HG02763 (cell line): Measurements from ENCODE around the gene SORCS2.

Experiments
- ATAC-seq: cut with Tn5 transposase; IDR thresholded peaks from one replicate; pipeline ENCODE4 v1.9.1; 2021; ENCODE audit warnings: mild to moderate bottlenecking, moderate library complexity; ENCODE audit not compliant: unreplicated experiment

Gene SORCS2

DNA sequence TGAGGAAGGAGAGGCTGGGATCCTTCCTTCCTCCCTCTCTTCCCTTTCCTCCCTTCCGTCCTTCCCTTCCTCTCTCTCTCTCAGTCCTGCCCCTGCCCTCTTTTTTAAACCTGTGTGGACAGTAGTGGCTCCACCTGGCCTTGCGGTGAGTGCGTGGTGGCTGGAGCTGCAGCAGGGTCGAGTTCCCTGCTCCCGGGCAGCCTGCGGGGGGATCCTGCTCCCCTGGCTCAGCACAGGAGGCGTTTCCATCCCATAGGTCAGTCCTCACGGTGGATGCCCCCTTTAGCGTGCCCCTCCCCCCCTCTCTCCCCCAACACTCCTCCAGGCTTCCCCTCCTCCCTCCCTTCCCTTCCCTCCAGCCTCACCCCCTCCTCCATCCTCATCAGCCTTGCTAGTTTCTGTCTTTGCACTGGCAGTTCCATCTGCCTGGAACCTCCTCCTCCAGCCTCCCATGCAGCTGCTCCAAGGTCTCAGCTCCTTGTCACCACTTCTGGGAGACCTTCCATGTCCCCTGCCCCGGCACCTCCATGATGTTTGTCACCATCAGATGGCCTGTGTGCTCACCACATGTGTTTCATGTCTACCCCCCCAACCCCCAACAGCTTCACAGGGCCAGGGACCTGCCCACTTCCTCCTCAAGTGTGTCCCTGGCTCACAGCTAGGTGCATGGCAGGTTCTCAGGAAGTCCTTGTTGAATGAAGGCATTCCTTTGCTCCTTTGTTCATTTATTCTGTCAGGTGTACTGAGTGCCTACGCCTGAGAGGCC lies 174.0 kb downstream of the SORCS2 start:
- no peak for ATAC-seq

DNA sequence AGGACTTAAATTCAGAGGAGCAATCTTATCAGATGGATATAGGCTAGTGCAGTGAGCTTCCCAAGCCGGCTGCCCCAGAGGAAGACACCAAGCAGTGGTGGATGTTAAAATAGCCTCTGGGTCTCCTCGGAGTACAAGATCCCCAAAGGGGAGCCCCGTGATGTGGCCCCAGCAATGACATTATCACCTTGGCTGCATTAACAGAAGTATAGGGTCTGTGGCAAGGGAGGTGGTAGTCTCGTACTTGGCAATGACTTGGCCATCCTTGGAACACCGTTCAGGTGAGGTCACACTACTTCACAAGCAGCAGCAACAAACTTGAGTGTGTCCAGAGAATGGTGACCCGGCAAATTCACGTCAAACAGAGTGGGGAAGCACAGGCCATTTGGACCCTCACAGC lies 174.6 kb downstream of the SORCS2 start:
- no peak for ATAC-seq

DNA sequence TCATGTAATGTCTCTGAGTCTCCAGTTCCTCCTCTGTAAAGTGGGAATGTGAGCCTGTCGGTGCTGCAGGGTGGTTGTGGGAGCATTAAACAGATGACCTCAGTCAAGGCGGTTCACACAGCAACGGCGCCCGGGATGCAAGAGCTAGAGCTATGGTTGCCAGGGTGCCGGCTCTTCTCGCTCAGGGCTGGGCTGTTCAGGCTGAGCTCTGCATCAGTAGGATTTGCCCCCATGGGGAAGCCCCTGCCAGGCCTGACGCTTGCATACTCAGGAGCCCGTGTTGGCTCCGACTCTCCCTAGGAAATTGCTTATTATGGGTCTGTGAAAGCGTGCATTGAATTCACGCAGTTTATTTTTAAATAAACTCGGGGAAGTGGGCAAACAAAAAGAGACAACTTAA lies 175.1 kb downstream of the SORCS2 start:
- no peak for ATAC-seq

DNA sequence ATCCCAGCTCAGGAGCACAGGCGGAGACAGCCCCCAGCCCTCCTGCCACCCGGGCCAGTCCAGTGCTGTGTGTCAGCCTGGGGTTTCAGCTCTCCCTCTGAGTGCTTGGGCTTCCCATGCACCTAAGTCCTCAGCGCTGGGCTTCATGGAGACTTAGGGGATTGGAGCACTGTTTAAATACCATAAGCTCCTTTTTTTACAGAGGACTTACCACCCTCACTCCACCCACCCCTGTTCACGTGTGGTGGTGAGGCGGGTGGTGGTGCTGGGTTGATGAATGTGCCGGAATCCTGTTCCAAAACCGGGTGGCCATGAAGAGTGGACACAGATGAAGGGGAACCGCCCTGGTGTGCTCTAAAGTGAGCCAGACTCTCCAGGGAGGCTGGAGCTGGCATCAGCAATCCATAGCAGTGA lies 175.5 kb downstream of the SORCS2 start:
- ATAC-seq, result no peak

DNA sequence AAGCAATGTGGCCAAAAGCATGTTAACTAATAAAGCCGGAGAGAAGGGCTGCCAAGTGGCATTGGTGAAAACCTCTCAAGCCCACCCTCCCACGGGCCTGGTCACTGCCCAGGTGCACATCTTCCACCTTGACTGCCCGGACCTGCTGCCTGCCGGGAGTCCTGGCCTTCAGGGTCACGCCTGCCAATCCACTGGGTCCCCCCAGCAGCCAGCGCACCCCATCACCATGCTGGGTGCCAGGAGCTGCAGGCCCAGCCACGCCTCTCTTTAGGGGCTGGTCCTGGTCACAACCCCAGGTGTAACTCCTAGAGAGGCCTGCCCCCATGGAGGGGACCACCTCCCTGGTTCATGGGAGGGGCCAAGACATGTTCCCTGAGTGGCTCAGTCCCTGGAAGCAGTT lies 176.0 kb downstream of the SORCS2 start:
- no peak for ATAC-seq

DNA sequence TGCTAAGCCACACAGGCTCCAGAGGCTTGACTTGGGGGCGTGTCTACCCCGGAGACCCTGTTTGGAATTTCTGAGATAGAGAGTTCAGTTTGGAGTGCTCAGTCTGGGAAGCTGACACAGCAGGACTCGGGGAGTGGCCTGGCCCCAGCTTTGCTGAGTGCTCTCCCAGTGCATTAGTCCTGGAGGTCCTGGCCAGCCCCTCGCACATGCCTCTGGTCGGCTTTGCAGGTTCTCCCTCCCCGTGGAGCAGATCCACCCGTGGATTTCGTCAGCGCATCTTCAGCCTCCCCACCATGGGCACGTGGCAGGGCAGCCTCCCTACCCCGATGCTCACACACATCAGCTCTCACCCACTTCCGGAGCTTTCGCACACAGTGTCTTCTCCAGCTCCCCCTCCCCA lies 177.2 kb downstream of the SORCS2 start:
- no peak for ATAC-seq

DNA sequence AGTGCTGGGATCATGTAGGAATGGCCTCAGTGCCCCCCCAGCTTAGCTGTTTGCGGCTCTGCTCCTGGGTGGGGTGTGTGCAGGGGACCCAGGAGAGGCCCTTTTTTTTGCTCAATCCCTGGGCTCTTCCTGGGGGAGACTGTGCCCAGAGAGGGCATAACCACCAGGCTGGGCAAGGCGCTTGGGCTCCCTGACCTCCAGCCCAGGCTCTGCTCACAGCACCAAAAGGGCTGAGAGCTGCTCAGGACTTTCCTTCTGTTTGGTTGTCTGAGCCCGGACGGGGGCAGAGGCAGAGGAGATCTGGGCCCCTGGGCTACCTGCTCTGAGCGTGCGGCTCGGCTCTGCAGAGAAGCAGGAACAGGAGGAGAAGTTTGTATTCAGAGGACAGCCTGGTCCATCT lies 177.7 kb downstream of the SORCS2 start:
- ATAC-seq, result no peak

DNA sequence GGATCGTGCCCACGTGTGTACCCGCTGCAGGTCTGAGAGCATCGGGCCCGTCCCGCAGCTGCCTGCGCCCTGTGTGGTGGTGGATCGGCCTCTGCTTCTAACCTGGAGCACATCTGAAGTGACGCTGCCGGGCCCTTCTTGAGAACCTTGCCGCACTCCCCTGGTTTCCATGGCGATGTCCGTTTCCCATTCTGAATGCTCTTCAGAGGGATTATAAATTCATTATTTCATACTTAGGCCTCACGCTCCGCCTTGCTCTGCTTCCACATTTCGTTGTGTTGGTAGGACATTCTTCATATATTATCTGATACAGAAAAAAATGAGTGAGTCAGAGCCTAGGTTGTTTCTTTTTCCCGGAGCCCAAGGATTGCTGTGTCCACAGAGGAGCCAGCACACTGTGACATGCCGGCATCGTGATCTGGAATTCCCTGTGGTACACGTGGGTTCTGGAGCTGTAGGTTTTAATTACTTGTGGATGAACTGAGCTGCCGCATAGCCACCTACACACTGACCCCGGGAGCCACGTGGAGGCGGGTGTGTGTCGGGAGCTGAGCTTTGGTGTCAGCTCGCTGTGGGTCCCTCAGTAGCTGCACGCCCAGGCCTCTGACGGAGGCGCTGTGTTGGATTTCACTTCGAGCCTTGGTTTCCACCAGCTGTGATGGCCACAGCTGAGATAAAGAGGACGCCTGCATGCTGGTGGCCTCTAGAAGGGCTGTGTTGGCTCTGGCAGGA lies 179.0 kb downstream of the SORCS2 start:
- ATAC-seq, result no peak

DNA sequence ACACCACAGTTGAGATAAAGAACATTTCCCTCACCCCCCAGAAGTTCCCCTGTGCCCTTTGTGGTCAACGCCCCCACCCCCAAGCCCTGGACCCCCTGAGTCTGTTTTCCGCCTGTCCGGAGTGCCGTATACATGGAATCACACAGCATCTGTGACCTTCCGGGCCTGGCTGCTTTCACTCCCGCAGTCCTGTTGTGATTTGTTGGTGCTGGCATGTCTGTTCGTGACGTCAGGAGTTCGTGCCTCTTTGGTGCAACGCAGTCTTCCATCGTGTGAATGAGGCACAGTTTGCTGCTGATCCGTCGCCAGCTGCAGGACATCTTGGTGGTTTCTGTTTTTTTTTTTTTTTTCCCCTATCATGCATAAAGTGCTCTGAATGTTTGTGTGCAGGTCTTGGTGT lies 180.3 kb downstream of the SORCS2 start:
- no peak for ATAC-seq

DNA sequence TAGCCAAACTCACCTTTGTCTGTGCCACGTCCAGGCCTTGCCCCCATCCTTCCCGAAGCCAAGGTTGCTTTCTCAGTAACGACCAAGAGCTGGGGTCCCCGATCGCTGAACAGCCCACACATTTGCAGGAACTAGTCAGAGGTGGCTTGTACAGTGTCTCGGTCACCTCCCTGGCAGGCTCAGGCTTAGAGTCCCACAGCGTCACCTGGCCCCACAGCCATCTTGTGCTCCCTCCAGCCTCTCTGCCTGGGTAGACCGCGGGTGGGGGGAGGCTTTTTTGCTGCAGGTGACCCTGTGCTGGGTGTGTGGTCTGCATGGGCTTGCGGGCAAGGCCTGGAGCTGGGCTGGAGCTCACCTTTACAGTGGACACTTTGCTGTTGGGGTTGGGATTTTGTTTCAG lies 182.2 kb downstream of the SORCS2 start:
- no peak for ATAC-seq

DNA sequence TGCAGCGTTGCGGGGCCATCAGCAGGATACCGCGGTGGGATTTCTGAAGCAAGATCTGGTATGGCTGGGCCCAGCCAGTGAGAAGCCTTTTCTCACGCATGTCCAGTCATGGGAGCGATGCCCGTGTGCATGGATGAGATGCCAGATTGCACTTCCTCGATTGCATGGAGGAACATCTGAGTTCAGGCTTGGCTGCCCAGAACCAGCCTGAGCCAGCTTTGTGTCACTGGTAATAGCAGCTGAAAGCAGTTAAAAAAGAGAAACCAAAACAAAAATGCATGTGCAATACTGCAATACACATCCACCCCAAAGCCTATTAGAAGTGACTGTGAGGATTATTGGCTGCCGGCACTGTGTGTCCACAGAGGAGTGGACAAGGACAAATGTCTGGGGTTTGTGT lies 183.1 kb downstream of the SORCS2 start:
- ATAC-seq, result no peak

DNA sequence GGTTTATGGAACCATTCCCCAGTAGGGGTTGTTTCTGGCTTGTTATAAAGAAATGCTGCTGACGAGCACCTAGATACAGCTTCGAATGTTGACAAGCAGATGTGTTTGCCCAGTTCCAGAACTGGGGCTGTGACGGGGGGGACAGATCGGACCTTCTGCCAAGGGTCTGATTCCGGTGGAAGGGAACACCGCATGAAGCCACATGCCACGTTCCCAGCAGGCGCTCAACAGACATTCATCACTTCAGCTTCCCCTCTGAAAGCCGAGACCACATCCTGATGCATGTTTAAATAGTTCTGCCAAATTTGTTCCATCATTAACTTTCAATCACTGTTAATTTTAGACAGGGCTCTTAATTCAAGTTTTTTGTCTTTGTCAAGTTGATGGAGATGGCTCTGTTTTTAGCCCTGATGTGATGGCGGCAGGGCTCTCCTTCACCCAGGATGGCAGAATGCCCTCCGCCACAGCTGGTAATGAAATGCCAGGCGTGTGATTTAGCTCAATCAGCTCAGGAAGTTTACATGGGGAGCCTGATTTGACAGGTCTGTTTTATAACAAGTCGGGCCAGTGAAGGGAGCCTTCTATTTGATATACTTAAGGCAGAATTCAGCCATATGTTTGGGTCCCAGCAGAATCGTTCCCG lies 185.0 kb downstream of the SORCS2 start:
- no peak for ATAC-seq

DNA sequence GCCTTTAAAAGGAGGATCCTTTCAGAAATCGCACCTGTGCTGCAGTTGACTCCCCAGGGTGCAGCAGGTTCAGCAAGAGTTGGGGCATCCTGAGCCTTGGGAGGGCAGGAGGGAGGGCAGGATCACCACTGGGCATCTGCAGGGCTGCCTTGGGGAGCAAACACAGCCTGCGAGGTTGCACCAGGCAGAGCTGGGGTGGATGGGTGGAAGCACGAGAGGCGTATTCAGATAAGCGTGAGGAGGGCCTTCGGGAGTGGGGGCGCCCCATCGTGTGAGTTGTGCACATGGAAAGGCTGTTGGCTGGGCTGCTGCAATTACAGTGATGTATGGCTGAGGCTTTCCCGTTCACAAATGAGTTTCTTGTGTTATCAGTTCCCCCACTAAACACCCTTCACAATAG lies 186.8 kb downstream of the SORCS2 start:
- ATAC-seq, result no peak

DNA sequence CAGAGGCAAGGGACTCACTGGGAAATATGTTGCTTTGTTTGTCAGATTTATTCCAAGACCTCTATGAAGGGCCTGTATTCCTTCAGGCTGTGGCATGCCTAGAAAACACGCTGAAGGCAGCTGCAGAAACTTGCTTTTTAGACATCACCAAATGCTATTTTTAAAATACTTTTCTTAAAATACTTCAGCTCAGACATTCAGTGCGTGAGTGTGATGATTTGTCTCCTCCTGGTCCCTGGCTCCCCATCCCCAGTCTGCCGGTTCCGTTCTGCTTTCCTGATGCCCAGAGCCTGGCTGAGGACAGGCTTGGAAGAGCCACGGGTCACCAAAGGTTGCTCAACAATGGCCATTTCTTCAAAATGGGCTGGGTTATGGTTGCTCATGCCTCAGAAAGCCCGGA lies 187.4 kb downstream of the SORCS2 start:
- no peak for ATAC-seq

DNA sequence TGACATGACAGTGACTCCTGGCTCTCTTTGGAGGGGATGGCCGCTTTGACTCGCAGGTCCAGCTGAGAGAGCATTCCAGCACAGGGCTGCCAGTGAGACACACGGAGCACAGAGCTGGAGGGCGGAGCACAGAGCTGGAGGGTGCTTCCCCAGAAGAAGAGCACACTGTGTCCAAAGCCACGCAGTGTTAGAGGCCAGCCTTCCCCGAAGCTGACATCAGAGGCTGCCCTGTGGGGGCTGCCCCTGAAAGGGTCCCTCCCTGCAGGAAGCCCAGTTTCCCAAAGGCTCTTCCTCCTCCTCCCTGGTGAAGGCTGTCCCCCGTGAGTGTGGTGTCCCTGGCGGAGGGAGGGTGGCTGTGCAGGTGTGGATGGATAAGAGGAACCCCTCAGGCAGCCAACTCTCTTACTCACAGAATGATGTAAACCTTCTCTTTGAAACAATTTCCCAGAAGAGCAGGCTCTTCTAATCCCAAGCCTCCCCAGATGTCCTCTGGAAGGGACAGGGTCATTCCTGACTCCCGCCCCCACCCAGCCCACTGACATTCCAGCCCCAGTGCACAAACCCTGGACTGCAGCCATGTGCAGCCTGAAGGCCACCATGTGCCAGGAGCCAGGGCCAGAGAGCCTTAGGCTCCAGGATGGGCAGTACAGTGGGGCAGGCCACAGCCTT lies 189.0 kb downstream of the SORCS2 start:
- ATAC-seq, result no peak

DNA sequence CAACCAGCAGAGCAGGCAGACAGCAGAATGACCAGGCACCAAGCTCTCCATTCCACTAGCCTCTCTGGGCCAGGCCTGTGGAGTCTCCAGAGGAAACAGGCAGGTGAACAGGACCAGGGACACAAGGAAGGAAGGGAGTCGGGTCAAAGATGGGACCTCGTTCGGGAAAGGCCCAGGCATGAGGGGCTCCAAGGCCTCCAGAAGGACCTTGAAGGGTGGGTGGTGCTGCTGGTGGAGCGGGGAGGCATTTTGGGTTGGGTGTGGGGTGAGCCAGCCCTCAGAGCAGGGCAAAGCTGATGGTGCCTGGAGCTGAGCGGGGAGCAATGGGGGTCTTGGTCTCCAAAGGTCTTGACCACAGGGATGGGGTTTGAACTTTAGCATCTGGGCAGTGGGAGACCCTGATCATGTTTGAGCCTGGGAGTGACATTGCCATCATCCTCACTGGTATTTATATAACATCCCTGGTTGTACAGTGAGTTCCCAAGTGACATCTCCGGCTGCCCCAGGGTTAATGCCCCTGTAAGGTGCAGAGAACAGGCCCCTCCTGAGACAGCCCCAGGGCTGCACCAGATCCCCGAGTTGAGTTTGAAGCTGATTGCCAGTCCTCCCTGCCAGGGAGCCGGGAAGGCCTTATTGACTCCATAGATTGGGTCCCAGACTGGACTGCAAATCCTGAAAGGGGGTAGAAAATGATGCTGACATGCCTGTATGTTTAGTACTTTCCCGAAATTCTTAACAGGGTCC lies 189.7 kb downstream of the SORCS2 start:
- ATAC-seq, result no peak

DNA sequence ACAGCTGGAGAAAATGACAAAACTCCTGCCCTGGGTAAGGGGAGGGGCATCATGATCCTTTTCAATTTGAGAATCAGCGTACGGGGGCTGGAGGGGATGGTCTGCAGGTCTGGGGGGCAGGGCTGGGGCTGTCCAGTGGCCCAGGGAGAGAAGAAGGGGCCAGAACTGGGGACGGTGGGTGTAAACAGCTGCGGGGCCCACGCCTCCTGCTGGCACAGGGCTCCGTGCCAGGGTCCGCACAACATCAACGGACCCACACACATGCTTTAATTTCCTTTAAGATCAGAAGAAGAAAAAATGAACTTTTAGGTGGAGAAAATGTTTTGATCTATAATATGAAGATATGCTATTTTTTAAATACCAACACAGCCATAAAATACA lies 190.3 kb downstream of the SORCS2 start:
- no peak for ATAC-seq

DNA sequence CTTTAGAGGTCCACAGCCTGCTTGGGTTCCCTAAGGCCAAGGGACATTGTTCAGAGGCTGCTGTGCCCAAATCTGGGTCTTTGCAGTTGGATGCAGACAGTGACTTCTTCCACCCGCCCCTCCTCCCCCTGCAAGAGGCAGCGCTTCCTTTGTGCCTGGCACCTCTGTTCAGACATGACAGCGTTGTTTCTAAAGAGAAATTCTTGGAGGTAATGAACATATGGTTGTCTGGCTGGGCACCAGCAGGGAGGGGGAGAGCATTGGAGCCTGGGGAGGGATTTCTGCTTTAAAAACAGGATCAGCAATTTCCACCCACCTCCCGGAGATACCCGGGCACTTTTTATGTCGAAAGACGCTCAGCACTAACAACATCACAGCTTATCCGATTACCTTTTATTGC lies 190.9 kb downstream of the SORCS2 start:
- no peak for ATAC-seq

DNA sequence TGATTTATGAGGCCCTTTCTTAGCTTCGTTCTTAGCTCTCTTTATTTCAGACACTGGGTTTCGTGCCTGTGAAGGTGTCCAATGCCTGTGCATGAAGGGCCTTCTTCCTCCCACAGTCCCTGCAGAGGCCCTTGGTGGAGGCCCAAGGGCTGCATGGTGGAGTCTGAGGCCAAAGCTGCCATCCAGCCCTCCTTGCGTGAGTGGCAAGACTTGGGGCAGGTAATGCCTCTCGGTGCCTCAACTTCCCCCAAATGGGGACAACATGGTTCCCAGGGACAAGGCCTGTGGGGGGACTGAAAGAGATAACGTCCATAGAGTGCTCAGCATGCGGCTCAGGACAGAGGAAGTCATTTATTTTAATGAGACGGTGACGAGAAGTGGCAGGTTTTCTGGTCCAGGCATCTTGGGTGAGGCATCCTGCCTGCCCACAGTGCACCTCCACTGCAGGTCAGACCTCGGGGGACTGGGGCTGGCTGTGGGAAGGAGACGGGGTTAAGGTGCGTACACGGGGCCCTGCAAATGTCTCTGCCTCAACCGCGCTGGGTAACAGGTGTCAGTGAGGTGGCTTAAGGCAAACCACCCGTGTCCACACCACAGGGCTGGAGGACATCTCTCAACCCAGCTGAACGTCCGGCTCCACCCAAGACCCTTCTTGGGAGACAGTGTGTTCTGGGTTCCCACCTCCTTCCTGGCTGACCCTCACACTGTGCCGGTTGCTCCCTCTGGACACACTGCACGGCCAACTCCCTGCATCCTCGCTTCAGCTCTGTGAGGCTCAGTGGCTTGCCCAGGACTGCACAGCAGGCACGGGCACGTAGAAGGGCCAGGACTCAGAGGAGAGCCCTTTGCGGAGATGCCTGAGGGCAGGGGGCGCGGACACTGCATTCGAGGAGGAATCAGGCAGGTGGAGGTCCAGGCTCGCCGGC lies 191.9 kb downstream of the SORCS2 start:
- no peak for ATAC-seq
